CD4-positive, alpha-beta T cell treated with Interleukin-17A for 1 hour (primary cell): Measurements from ENCODE around the gene MED26.

Source experiments
- DNase-seq: peaks from one replicate; pipeline ENCODE4 v3.0.0-alpha.2; 2020

MED26 gene

DNA sequence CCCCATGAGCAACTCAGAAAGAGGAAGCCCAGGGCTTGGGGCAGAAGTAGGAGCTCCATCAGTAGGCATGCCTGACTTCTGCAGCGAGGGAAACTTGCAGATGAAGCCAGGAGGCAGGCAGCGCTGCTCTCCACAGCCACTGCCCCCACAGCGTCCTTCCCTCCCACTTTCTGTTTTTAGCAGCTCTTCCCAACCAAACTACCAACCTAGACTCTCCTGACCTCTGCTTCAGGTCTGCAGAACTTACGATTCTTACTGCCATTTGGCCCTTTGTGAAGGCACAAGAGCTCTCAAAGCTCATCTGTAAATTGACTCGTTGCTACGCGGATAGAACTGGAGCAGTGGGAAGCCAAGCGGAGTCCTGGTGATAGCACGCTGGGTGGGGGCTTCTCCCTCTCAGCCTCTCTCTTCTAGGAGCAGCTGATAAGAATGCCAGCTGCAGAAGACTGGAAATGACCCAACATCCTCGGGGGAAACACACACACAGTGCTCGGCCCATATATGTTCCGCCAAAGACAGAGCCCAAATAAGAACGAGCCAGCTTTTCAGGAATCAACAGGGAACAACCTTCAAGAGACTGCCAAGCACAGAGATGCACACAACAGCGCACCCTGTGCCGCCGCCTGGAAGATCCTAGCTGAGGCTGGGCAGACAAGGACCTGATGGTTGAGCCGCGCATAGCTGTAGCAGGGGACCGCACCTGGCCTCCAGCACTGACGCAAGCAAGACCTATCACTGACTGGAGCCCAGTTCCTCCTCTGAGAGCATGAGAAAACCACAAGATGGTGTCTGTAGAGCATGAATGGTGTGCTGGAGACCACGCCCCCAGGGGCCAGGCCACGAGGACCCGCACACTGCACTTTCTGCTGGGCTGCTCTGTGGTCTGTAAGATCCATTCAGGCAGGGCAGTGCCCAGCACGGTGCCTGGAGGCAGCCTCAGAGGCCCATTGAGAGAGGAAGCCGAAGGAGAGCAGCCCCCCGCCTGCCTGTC, 39.9 kb downstream of the MED26 start:
- DNase-seq: peak; percentile 76

DNA sequence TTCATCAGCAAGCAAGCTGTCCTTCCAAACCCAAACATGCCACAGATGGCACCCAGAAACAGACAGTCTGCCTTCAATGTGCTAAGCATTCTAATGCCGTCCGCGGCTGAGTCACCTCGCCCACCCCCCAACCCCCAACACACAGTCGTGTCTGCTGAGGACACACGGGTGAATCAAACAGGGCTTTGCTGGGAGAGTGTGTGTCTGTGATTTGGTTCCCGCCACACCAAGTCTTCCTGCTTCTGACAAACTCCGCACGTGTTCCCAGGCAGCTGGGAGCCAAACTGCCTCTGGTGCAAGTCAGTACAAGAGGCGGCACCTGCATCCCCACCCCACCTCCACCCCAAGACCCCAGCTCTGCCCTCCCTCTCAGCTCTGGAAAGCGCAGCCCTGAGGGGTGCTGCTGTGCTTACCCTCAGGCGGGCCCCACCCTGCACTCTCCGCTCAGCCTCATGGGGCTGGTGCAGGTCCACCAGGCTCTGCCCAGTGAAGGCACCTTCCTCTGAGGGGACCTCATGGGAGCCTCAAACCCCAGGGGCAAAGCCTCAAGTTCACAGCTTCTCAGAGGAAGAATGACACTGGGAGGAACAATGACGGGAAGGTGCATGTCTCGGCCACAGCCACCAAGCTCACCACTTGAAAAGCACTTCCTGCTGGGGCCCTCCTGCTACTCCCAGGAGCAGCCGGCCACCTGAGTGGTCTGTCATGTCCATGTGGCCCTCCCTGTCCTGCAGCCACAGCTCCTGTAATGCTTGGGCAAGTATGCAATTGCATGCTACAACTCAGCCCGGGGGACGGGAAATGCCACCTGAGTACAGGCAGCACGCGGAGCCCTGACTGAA, 40.8 kb downstream of the MED26 start:
- peak; percentile 57 for DNase-seq

DNA sequence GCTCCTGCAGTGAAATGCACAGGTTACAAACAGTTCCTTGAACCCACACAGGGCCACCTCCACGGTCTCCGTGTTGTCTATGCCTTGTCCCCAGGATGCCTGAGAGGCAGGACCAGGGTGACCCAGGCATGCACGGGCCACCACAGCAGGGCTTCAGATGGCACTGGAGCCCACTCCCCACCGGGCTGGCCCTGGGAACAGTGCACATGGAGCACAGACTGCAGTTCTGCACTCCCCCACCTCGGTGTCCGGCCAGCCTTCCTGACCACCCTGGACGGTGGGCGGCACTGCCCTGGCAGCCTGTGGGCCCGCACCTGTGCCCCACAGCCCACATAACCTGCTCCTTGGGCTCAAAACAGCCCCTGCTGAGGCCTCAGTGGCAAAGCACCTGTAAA, 41.5 kb downstream of the MED26 start:
- no peak for DNase-seq

DNA sequence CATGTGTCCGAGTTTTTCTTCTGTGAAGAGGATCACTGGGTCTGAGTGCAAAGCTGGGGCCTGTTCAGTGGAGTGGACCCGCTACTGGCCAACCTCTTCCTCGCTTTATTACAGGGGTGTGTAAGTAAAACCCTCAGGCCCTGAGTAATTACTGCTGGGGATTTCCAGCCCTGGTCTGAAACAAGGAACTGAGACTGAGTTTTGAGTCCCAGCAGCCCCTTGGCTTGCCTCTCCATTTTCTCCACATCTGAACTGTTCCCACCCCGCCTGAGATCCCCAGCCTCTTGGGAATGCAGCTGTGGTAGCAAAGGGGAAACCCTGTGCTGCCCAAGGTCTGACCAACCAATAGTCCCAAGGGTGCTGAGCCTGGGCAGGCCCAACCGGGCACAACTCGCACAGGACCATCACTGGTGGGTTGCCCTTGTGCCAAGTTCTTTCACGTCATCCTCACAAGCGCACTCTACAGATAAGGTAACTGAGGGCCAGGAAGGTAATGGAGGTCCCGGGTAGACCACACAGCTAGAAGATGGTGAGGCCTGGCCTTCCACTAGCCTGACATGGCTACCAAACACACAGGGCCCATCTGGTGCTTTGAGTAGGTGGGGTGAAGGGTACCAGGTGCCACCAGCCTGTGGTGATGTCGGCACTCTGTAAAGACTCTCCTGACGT, 42.1 kb downstream of the MED26 start:
- peak; percentile 57 for DNase-seq

DNA sequence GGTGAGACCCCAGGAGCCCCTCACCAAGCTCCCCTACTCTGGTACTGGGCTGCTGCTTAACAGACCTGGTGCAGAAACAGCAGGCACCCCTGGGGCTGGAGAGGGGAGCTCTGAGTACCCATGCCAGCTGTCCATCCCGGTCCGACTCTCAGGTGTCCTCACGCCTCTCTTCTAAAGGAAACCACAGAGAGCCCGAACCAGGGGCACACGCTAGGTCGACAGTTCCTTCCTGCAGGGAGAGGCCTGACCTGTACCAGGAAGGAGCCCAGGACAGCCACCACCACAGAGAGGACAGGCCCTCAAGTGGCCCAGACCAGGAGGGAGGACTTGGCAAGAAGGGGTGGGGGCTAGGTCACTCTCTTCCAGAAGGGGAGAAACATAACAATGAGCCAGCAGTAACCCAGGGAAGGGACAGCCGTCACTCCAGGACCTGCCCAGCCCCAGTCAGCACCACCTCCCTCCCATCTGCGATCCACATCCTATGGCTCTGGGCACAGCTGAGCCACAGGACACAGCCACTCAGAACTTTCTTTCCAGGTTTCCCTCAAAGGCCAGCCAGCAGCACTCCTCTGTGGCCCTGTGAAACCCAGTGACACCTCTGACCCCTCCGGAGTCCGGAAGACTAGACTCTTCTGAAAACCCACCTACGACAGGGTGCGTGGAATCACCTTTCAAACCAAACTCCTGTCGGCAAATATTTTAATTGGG, 42.8 kb downstream of the MED26 start:
- no peak for DNase-seq

DNA sequence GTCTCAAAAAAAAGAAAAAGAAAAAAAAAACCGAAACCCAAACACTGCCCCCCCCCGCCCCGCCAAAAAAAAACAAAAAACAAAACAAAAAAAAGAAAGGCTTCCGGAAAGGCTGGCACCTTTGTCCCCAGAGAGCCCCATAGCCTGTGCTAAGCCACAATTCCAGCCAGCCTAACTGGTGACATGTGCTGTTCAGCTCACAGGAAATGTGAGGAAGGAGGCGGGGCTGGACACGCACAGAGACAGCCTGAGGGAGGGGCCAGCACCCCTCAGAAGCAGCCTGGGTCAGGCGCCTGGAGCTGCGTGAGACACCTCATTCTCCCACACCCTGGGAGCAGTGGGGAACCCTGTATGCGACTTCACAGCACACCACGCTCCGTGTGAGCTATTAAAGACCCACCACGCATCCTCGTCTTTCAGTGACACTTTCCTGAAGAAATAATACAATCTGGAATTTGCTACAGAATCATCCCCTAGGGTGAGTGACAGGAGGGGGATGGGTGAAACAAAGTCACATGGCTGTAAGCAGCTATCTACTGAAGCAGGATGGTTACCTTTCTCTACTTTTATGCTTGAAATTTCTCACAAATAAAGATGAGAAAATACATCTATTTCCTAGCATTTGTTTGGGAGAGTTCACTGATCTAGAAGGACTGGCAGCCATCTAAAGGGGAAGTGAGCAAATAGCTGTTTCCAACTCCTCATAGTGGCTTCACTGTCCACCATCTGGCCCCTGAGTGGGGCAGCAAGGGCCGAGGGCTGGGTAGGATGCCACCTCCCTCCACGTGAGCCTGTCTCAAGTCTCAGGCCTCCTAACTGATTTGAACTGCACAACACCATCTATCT, 43.5 kb downstream of the MED26 start:
- DNase-seq: peak; percentile 96

DNA sequence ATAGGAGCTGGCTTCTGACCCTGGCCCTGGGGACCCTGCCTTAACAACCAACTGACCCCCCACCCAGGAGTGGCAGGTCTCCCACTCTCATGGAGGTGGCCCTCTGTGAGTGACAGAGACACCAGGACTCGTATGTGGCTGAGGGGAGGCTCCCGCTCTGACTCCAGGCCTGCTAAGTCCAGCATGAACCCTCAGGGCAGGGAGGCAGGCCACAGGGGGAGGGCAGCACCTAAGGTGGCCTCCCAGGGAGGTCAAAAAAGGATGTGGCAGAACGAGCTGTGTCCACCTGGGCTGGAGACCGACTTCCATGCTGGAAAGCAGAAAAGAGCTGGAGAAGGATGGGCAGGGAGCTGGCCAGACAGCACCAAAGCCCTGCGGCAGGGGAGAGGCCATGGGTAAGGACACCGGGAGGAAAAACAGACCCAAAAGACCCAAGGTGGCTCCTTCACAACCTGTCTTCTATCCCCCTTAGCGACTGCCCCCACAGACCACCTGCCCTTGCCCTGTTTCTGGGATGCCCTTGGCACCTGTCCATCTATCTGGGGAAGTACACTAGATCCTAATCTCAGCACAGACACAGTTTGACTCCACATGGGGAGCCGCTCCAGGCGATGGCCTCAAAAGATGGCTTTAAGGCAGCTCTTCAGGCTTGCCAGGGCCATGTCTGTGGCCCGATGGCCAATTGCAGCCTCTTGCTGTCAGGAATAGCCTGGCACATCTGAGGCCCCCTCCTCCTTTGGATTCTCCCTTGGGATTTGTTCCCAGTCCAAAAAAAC, 45.3 kb downstream of the MED26 start:
- DNase-seq: no peak

DNA sequence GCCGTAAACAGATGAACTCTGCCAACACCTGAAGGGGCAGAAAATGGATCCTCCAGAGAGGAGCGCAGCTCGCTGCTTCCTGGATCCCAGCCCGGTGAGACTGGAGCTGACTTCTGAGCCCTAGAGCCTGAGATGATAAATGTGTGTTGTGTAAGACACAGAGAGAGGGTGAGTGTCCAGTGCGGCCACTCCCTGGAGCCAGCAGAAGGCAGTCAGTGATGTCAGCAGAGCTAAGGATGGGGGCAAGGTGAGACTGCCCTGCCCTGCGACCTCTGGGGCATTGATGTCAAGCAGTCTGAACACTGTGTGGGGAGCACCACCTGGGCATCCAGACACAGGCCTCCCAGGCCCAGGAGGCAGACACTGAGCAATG, 46.0 kb downstream of the MED26 start:
- no peak for DNase-seq

DNA sequence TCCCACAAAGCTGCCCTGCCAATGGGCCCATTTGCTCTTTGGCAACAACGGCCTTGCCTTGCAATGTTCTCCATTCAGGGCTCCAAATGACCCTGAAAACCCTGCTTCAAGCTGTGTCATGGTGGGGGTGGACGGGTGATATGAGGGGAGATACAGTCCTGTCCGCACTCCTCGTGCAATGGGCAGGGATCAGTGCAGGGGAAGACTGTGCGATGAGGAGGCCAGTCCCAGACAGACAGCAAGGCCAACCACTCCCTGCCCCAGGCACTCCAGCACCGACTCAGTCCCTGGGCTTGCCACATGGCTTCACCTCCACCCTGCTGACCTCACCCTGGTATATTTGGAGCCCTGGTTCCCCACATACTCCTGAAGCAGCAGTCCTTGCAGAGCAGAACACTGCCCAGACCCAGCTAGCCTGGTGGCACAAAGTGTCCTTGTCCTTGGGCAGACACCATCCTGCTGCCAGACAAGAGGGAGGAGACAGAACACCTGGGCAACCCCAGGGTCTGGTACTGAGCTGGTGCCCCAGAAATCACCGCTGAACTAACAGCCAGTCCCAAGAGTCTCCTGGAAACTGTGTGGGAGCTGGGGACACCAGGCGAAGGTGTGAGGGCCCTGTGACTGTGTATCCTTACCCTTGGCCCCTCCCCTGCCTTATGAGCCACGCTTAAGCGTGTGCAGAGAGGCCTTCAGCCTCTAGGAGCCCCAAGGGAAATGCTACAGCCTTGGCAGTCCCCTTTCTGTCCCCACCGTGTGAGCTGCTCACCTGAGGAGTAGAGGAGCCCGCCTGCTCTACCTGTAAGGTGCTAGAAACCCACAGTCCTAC, 46.6 kb downstream of the MED26 start:
- DNase-seq: no peak

DNA sequence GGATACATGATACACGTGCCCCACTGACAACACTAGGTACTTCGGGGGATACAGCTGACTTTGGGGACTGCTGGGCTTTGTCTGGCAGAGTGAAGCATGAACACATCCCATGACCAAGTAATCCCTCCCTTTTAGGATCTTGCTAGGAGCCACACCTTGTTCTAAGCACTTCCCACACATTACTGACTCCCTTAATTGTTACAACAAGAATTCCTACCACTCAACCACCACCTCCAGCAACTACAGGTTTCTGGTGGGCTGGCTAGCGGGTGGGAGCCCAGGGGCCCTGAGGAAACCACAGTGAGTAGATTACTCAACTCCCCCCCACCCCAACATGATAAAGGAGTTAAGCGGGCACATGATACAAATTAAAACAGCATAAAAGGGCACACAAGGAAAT, 48.6 kb downstream of the MED26 start:
- DNase-seq: no peak

DNA sequence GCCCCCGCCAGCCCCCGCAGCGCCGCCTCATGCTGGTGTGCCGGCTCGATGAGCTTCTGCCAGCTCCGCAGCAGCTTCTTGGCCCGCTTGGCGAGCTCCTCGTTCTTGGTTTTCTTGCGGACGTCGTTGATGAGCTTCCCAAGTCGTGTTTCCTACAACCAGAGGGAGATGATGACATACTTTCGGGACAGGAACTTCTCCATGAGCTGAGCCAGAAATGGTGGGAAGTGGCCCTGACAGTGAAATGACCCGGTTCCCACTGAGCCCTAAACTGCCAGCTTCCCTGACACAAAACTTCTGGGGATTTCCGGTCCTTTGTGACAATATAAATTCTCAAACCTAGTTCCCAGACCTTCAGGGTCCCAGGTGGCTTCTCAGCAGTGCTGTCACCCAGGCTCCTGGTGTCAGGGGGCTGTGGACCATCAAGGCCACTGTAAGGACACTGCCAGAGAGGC, 50.4 kb downstream of the MED26 start:
- DNase-seq: no peak

DNA sequence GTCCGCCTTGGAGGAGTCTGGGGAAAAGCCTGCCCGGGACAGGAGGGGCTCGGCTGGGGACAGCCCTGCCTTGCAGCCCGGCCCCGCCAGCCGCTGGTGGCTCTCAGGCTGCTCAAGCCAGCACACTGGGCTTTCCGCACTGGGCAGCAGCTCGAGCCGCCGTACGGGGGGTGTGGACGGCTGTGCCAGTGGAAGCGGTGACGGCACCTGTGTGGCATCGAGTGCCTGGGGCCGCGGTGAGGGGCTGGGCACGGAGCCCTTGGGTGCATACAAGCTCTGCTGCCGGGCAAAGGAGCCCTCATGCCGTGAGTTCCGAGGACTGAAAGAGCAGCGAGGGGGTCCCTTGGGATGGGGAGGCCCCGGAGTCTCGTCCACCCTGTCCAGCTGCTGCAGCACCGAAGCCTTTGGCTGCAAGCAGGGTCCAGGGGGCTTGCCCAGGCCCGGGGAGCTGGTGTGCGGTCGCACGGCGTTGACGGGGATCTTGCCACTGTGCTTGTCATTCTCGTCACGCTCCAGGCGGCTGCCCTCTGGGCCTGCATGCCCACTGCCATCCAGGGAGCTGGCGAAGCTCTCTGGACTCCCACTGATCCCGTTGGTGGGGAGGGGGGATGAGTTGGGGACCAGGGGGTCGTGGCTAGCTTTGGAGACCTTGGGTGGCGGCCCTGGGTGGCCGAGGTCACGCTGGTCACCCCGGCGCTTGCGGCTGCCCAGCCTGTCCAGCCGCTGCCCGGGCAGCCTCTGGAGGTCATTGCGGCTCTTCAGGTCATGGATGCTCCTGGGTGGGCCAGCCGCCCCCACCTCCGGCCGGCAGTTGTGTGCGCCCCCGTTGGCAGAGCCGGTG, 51.1 kb downstream of the MED26 start:
- no peak for DNase-seq

DNA sequence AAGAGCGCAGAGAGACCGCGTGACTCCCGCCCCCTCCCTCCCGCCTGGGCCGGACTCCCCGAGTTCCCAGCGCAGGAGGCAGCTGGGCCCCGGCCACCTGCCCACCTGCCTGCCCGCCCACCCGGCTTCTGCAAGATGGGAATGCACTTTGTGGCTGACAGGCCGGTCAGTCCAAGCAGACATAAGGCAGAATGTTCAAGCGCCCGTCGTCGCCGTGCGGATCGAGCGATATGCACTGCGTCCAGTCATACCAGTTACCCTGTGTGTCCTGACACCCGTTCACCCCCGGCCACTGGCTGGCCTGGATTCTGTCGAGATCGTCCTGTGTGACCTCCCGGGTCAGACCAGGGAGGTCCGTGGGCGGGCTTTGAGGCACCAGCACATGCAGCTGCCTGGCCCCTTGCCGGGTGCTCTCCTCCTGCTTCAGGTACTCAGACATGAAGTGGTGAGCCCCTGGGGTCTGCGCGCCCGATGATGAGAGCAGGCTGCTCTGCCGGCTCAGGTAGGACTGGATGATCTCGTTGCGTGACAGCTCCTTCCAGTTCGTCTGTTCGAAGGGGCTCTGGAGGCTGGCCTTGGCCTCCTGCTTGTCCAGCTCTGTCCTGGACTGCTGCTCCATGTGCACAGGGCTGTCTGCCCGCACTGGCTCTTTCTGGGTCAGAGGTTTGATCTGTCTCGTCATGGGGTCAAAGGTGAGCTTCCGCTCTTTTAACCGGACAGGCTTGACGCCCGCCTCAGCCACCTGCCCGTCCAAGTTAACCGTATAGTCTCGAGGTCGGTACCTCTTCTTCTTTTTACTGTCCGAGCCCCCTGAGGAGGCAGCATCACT, 51.9 kb downstream of the MED26 start:
- no peak for DNase-seq

DNA sequence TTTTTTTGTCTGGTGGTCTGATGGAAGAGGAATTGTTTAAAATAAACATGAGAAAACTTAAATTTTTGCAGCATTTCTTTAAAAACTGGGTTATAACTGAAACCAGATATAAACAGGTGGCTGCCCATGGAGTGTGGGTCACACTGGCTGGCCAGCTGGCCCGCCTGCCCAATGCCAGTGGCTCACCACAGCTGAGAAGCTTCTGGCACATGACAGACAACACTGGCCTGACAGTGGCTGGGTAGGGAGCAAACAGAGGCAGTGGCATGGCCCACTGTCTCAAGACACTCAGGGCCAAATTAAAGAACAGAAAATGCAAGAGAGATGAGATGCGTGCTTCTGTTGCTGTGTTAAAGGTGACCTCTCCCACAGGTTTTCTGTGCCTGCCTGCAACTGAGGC, 52.7 kb downstream of the MED26 start:
- DNase-seq: no peak

DNA sequence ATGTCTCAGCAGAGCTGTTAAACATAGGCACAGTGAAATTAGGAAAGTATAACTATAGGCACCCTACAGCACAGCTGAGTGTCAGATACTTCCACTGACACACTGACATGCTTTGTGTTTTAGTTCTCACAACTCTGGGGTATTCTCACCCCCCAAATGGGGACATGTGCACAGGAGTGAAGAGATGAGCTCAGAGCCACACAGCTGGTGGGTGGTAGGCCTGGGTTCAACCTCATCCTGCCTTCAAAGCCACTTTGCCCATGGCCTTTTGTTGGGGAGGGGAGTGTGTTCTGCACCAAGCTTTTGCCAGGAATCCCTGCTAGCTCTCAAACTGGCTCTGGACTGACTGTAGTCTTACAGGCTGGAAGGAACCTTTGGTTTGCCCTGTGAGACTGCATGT, 54.1 kb downstream of the MED26 start:
- no peak for DNase-seq

DNA sequence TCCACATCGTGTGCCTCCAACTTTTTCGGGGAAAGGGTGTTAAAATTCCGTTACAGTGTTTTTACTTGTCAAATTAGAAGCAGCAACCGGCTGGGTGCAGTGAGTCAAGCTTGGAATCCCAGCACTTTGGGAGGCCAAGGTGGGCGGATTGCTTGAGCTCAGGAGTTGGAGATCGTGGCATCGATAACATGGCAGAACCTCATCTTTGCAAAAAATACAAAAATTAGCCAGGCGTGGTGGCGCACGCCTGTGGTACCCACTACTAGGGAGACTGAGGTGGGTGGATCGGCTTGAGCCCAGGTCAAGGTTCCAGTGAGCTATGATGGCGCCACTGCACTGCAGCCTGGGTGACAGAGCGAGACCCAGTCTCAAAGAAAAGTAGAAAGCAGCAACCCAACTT, 54.7 kb downstream of the MED26 start:
- no peak for DNase-seq

DNA sequence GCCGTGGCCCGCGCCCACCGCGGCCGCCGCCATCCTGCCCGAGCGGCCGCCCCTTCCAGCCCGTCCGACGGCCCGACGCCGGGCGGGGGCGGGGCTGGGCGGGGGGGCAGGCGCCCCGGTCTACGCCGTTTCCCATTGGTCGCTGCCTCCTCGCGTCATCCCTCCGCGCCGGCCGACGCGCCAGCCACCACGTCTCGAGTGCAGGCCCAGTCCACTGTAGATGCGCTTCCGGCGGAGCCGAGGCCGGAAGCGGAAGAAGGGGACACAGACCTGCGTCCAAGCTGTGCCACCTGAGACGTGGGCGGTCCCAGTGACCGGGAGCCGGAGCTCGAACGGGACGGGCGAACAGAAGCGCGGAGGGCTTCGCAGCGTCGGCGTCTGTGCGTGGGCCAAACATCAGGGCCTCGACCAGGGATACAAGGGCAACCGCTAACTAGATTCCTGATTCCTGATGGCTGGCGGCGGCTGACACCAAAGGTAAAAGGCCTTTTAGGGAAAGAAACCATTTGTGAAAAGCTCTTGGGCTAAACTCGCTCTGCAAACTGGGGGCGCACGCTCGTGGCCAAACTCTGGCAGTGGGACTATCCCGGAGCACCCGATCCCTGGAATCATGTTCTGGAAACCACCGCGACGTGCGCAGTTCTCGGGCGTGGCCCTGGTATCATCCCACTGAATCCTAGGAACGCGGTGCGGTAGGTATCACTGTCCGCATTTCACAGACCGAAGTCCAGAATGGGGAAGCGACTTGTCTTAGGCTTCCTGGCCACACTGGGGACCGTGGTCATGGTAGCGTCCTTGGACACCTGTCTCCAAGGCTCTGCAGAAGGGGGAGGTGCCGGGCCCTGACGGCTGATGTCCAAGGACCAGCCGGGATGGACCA, 55.4 kb downstream of the MED26 start, which contains the start of gene SLC35E1:
Gene SLC35E1, minus strand, starts transcription at position 84 of the 880 bp plus-strand sequence. Its CDS starts 51 bp downstream, at position 33.
- peak; percentile 94 for DNase-seq
